Measurements from ENCODE around the gene WDFY1. TPM values are rescaled to one million over a fixed set of nuclear protein-coding genes. Genes with fewer than 3 reads are reported as not detected.

WDFY1 gene
- total RNA-seq, 1 donor from 2014 or later = 52.6 TPM

- Histone ChIP-seq H3K4me1 (ENCODE audit: insufficient read depth, low read length) (no peaks in the 10 kb centered on the region), H3K9me3 (ENCODE audit: insufficient read depth, low read depth, low read length) (no peaks in the 10 kb centered on the region), H3K9ac (ENCODE audit: low read length) (no peak overlapping the region), H4K20me1 (ENCODE audit: insufficient read depth, low read length) (no peaks in the 10 kb centered on the region), H3K4me2 (ENCODE audit: low read length) (no peak overlapping the region), H3K79me2 (ENCODE audit: insufficient read depth, low read length) (no peaks in the 10 kb centered on the region), H3K27ac (ENCODE audit: low read depth, low read length) (no peak overlapping the region), H3K36me3 (ENCODE audit: insufficient read depth, low read length) (no peaks in the 10 kb centered on the region), H3K27me3 (ENCODE audit: insufficient read depth, low read length) (no peaks in the 10 kb centered on the region), H3K4me3 (ENCODE audit: insufficient read depth, low read depth, low read length) (no peak overlapping the region), H2AFZ (ENCODE audit: low read depth, low read length) (no peak overlapping the region)
- Mint-ChIP-seq H3K36me3 (ENCODE audit: low read depth, unreplicated experiment) (peaks cover 25% of the 10 kb centered on the region), H3K4me1 (ENCODE audit: low read depth, unreplicated experiment) (peaks cover 22% of the 10 kb centered on the region), H3K27me3 (ENCODE audit: low read depth, unreplicated experiment) (no peaks in the 10 kb centered on the region), H3K9me3 (ENCODE audit: unreplicated experiment) (peaks cover 3% of the 10 kb centered on the region), H3K4me3 (ENCODE audit: unreplicated experiment) (no peak overlapping the region), H3K27ac (ENCODE audit: unreplicated experiment) (no peak overlapping the region)
- TF ChIP-seq CTCF (IDR thresholded peaks at IDR 0.05; ENCODE audit: insufficient read depth, low read depth, low read length) (peak; percentile 86), EZH2 (IDR thresholded peaks at IDR 0.05; ENCODE audit: insufficient read depth, low read length) (no peak)
- peak; percentile 88 for FAIRE-seq
- peak; percentile 52 for DNase-seq (ENCODE audit: low read depth)
These were observed 48.6 kb upstream of the WDFY1 start for GRCh38 chr2:223993634-223994232.

- Mint-ChIP-seq H3K27ac (ENCODE audit: unreplicated experiment) (no peak overlapping the region), H3K36me3 (ENCODE audit: low read depth, unreplicated experiment) (peaks cover 19% of the 10 kb centered on the region), H3K9me3 (ENCODE audit: unreplicated experiment) (peaks cover 3% of the 10 kb centered on the region), H3K27me3 (ENCODE audit: low read depth, unreplicated experiment) (no peaks in the 10 kb centered on the region), H3K4me1 (ENCODE audit: low read depth, unreplicated experiment) (peaks cover 12% of the 10 kb centered on the region), H3K4me3 (ENCODE audit: unreplicated experiment) (no peak overlapping the region)
- Histone ChIP-seq H2AFZ (ENCODE audit: low read depth, low read length) (no peak overlapping the region), H3K4me3 (ENCODE audit: insufficient read depth, low read depth, low read length) (no peak overlapping the region), H3K4me1 (ENCODE audit: insufficient read depth, low read length) (no peaks in the 10 kb centered on the region), H3K27me3 (ENCODE audit: insufficient read depth, low read length) (no peaks in the 10 kb centered on the region), H3K36me3 (ENCODE audit: insufficient read depth, low read length) (no peaks in the 10 kb centered on the region), H4K20me1 (ENCODE audit: insufficient read depth, low read length) (no peaks in the 10 kb centered on the region), H3K79me2 (ENCODE audit: insufficient read depth, low read length) (no peaks in the 10 kb centered on the region), H3K27ac (ENCODE audit: low read depth, low read length) (no peak overlapping the region), H3K9ac (ENCODE audit: low read length) (no peak overlapping the region), H3K9me3 (ENCODE audit: insufficient read depth, low read depth, low read length) (no peaks in the 10 kb centered on the region), H3K4me2 (ENCODE audit: low read length) (no peak overlapping the region)
- DNase-seq (ENCODE audit: low read depth) = no peak
- TF ChIP-seq CTCF (IDR thresholded peaks at IDR 0.05; ENCODE audit: insufficient read depth, low read depth, low read length) (no peak), EZH2 (IDR thresholded peaks at IDR 0.05; ENCODE audit: insufficient read depth, low read length) (no peak)
- no peak for FAIRE-seq
These were observed 46.5 kb upstream of the WDFY1 start for GRCh38 chr2:223991611-223992010.

- Mint-ChIP-seq H3K4me1 (ENCODE audit: low read depth, unreplicated experiment) (peaks cover 6% of the 10 kb centered on the region), H3K27me3 (ENCODE audit: low read depth, unreplicated experiment) (no peaks in the 10 kb centered on the region), H3K4me3 (ENCODE audit: unreplicated experiment) (no peak overlapping the region), H3K36me3 (ENCODE audit: low read depth, unreplicated experiment) (peaks cover 7% of the 10 kb centered on the region), H3K27ac (ENCODE audit: unreplicated experiment) (no peak overlapping the region), H3K9me3 (ENCODE audit: unreplicated experiment) (no peaks in the 10 kb centered on the region)
- H3K9ac ChIP-seq (ENCODE audit: low read length) = no peak overlapping the region
- no peak overlapping the region for H3K4me3 ChIP-seq (ENCODE audit: insufficient read depth, low read depth, low read length)
- H3K27me3 ChIP-seq (ENCODE audit: insufficient read depth, low read length) = no peaks in the 10 kb centered on the region
- no peaks in the 10 kb centered on the region for H3K9me3 ChIP-seq (ENCODE audit: insufficient read depth, low read depth, low read length)
- FAIRE-seq (no peak), DNase-seq (ENCODE audit: low read depth) (no peak)
- no peaks in the 10 kb centered on the region for H4K20me1 ChIP-seq (ENCODE audit: insufficient read depth, low read length)
- H3K27ac ChIP-seq (ENCODE audit: low read depth, low read length) = no peak overlapping the region
- no peaks in the 10 kb centered on the region for H3K4me1 ChIP-seq (ENCODE audit: insufficient read depth, low read length)
- H2AFZ ChIP-seq (ENCODE audit: low read depth, low read length) = no peak overlapping the region
- no peak for TF ChIP-seq EZH2 (IDR thresholded peaks at IDR 0.05; ENCODE audit: insufficient read depth, low read length)
- TF ChIP-seq CTCF (IDR thresholded peaks at IDR 0.05; ENCODE audit: insufficient read depth, low read depth, low read length) = no peak
- H3K79me2 ChIP-seq (ENCODE audit: insufficient read depth, low read length) = no peaks in the 10 kb centered on the region
- no peaks in the 10 kb centered on the region for H3K36me3 ChIP-seq (ENCODE audit: insufficient read depth, low read length)
- H3K4me2 ChIP-seq (ENCODE audit: low read length) = no peak overlapping the region
These were observed 44.7 kb upstream of the WDFY1 start for GRCh38 chr2:223989856-223990232.

Measured in astrocyte (in vitro differentiated cells and primary cell).